GM19025 (cell line): ENCODE measurements around the gene PITPNB.

Source experiments
- ATAC-seq: cut with Tn5 transposase; IDR thresholded peaks from one replicate; pipeline ENCODE4 v1.9.1; 2021; ENCODE audit warnings: mild to moderate bottlenecking, low read depth, moderate library complexity; ENCODE audit not compliant: unreplicated experiment

PITPNB gene

GRCh38 chr22:27808451-27809225 lies 110.4 kb downstream of the PITPNB start:
- no peak for ATAC-seq

GRCh38 chr22:27805841-27806240 lies 113.2 kb downstream of the PITPNB start:
- no peak for ATAC-seq

- no peak for ATAC-seq
Measured at GRCh38 chr22:27804470-27805297, 114.4 kb downstream of the PITPNB start.

- no peak for ATAC-seq
Measured at GRCh38 chr22:27803841-27804415, 115.1 kb downstream of the PITPNB start.

DNA sequence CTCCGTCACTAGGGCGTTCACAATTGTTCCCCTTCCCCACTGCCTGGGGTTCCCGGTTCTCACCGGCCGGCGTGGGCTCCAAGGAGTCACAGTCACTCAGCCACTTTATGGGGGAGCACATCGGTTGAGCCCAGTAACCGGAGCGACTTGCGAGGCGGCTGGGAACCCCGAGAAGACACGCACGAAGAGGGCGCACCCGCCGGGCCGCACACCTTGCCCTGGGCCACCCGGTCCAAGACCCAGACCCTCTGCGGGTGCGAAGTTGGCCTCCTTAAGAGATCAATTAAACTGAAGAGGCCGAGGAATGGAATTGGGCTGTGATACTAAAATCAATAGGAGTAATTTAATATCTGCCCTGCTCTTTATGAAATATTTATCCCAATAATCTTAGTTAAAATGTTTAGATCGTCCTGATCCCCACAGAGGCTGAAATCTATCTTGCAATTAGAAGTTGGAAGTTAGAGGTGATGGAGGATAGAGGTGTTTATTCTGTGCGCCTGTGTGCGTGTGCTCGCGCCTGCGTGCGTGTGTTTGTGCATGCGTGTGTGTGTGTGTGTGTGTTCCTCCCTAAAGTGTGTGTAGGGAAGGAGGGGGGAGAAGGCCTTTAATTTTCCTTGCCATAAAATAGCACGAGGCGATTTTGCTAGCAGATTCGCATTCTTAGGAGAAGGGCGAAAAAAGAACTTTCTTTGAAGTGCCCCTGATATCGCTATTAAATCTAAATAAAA lies 116.5 kb downstream of the PITPNB start:
- no peak for ATAC-seq
